PFSK-1 (cell line): ENCODE results near the gene SMIM21.

ENCODE experiments used
- FOXP2 ChIP-seq: optimal IDR thresholded peaks from 2 replicates; pipeline ENCODE3; 2011; ENCODE audit warnings: borderline replicate concordance, control low read depth, inconsistent platforms; ENCODE audit not compliant: insufficient read depth; ENCODE audit errors: extremely low read length, extremely low read depth
- POLR2AphosphoS5 ChIP-seq: IDR thresholded peaks from 2 replicates; pipeline ENCODE4 v1.6.1; 2012; ENCODE audit warnings: low read depth, mild to moderate bottlenecking, control low read depth, low read length, moderate library complexity
- SIN3A ChIP-seq: IDR thresholded peaks from 2 replicates; pipeline ENCODE4 v1.6.1; 2012; ENCODE audit warnings: mild to moderate bottlenecking, low read length, moderate library complexity, borderline replicate concordance; ENCODE audit not compliant: insufficient read depth
- TAF1 ChIP-seq: IDR thresholded peaks from 2 replicates; pipeline ENCODE4 v1.6.1; 2012; ENCODE audit warnings: low read length, control low read depth, borderline replicate concordance; ENCODE audit not compliant: insufficient read depth
- TF ChIP-seq, protein P1 (sequence below), 2 experiments: IDR thresholded peaks; 2 replicates each; pipeline versions ENCODE4 v1.6.1 to v1.8.0; 2011 to 2012; ENCODE audit warnings: low read depth in 2 of 2, low read length in 2 of 2, control low read depth in 1 of 2, inconsistent platforms in 1 of 2, mild to moderate bottlenecking in 1 of 2, moderate library complexity in 1 of 2; ENCODE audit not compliant: insufficient read depth in 1 of 2

DNA sequence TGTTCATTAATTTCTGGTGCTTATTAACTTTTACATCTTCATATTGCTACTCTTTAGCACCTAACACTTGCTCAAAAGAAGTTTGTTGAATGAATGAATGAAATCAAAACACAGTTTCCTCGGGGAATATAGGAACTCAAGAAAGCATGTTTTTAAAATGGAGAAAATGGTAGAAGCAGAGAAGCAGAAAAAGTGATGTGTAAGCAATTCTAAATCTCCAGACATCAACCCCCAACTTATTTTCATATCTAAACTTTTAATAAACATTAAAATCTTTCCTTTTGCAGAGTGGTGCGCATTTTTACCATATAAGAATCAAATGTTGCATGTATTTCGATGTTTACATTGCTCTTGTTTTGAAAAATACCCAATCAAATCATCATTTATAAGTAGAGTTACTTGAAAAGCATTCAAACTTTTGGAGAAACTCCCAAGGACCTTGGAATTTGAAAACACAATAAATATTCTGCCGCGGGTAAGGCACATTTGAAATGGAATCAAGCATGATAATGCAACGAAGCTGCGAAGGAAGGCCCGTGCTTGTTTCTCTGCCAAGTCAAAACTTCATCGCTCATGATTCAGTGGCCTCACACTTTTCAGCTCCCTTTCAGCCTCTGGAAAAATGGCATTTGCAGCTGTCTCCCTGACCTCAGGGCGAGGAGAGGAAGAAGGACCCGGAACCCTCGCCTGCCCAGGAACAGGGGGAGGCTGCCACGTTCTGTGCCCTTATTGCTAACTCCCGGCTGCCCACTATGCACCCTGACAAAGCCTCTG lies 26.7 kb upstream of the SMIM21 start:
- TF ChIP-seq, protein P1, sequence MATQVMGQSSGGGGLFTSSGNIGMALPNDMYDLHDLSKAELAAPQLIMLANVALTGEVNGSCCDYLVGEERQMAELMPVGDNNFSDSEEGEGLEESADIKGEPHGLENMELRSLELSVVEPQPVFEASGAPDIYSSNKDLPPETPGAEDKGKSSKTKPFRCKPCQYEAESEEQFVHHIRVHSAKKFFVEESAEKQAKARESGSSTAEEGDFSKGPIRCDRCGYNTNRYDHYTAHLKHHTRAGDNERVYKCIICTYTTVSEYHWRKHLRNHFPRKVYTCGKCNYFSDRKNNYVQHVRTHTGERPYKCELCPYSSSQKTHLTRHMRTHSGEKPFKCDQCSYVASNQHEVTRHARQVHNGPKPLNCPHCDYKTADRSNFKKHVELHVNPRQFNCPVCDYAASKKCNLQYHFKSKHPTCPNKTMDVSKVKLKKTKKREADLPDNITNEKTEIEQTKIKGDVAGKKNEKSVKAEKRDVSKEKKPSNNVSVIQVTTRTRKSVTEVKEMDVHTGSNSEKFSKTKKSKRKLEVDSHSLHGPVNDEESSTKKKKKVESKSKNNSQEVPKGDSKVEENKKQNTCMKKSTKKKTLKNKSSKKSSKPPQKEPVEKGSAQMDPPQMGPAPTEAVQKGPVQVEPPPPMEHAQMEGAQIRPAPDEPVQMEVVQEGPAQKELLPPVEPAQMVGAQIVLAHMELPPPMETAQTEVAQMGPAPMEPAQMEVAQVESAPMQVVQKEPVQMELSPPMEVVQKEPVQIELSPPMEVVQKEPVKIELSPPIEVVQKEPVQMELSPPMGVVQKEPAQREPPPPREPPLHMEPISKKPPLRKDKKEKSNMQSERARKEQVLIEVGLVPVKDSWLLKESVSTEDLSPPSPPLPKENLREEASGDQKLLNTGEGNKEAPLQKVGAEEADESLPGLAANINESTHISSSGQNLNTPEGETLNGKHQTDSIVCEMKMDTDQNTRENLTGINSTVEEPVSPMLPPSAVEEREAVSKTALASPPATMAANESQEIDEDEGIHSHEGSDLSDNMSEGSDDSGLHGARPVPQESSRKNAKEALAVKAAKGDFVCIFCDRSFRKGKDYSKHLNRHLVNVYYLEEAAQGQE (IDR thresholded peaks at IDR 0.05; ENCODE audit: insufficient read depth in 1 of 2, low read depth in 2 of 2, low read length in 2 of 2): no peak
- TF ChIP-seq TAF1: no peak
- TF ChIP-seq POLR2AphosphoS5: no peak
- no peak for TF ChIP-seq FOXP2
- no peak for TF ChIP-seq SIN3A
